HepG2 (cell line): Measurements from ENCODE around the gene WDR5B. TPM values are rescaled to one million over a fixed set of nuclear protein-coding genes. Genes with fewer than 3 reads are reported as not detected.
A peak's percentile ranks its signal among the peaks of the same experiment; 100 is the strongest.

Experiments used
- FOSL2 ChIP-seq: sonication (generic); formaldehyde crosslinking; IDR thresholded peaks from 2 replicates; pipeline ENCODE4 v1.4.0; 2020; ENCODE audit warnings: missing genetic modification reagents
- HDAC1 ChIP-seq: sonication (generic); formaldehyde crosslinking; IDR thresholded peaks from 2 replicates; pipeline ENCODE4 v1.5.1; 2020; ENCODE audit warnings: mild to moderate bottlenecking, missing genetic modification reagents
- KAT8 ChIP-seq: IDR thresholded peaks from 2 replicates; pipeline ENCODE4 v1.6.1; 2016; ENCODE audit warnings: missing genetic modification reagents, missing compliant biosample characterization
- KLF12 ChIP-seq: sonication (generic); formaldehyde crosslinking; IDR thresholded peaks from 2 replicates; pipeline ENCODE4 v1.4.0; 2020; ENCODE audit warnings: missing genetic modification reagents, borderline replicate concordance
- POLR2A ChIP-seq, 2 experiments: IDR thresholded peaks; 2 replicates each; pipeline ENCODE4 v1.6.1; 2011; ENCODE audit warnings: low read depth in 2 of 2, low read length in 2 of 2, mild to moderate bottlenecking in 1 of 2, moderate library complexity in 1 of 2; ENCODE audit not compliant: insufficient read depth in 1 of 2
- SOX13 ChIP-seq, 3 experiments: fragments of 450-650 bp in 1 of 3; sonication (generic) in 1 of 3; formaldehyde crosslinking in 1 of 3; IDR thresholded peaks in 2 of 3; conservative IDR thresholded peaks in 1 of 3; 2 replicates each; pipeline versions ENCODE4 v1.5.0 to v1.6.1; 2016 to 2020; ENCODE audit warnings: antibody characterized with exemption in 1 of 3, mild to moderate bottlenecking in 1 of 3, missing compliant biosample characterization in 1 of 3, missing genetic modification reagents in 1 of 3, moderate library complexity in 1 of 3
- SSRP1 ChIP-seq: IDR thresholded peaks from 2 replicates; pipeline ENCODE4 v1.6.1; 2016; ENCODE audit warnings: control low read depth
- THAP11 ChIP-seq: IDR thresholded peaks from 2 replicates; pipeline ENCODE4 v1.6.1; 2016; ENCODE audit warnings: missing biosample characterization, missing genetic modification reagents
- ZC3H4 ChIP-seq: sonication (generic); formaldehyde crosslinking; IDR thresholded peaks from 2 replicates; pipeline ENCODE4 v1.4.0; 2020; ENCODE audit warnings: missing genetic modification reagents, borderline replicate concordance
- ZNF20 ChIP-seq: sonication (generic); formaldehyde crosslinking; IDR thresholded peaks from 2 replicates; pipeline ENCODE4 v1.4.0; 2020; ENCODE audit warnings: mild to moderate bottlenecking, moderate library complexity, missing genetic modification reagents
- ZNF296 ChIP-seq: sonication (generic); formaldehyde crosslinking; conservative IDR thresholded peaks from 2 replicates; pipeline ENCODE4 v1.5.0; 2020; ENCODE audit warnings: mild to moderate bottlenecking, missing genetic modification reagents
- ZNF672 ChIP-seq: sonication (generic); formaldehyde crosslinking; IDR thresholded peaks from 2 replicates; pipeline ENCODE4 v1.8.1; 2022; ENCODE audit warnings: missing genetic modification reagents
- ZNF772 ChIP-seq: sonication (generic); formaldehyde crosslinking; IDR thresholded peaks from 2 replicates; pipeline ENCODE4 v1.5.0; 2020; ENCODE audit warnings: mild to moderate bottlenecking, missing genetic modification reagents
- ZNF775 ChIP-seq: sonication (generic); formaldehyde crosslinking; IDR thresholded peaks from 2 replicates; pipeline ENCODE4 v1.4.0; 2020; ENCODE audit warnings: missing genetic modification reagents, mild to moderate bottlenecking, moderate library complexity, borderline replicate concordance
- ZNF878 ChIP-seq: sonication (generic); formaldehyde crosslinking; IDR thresholded peaks from 2 replicates; pipeline ENCODE4 v1.8.1; 2023; ENCODE audit warnings: mild to moderate bottlenecking, missing genetic modification reagents, moderate library complexity
- ZSCAN20 ChIP-seq: sonication (generic); formaldehyde crosslinking; IDR thresholded peaks from 2 replicates; pipeline ENCODE4 v1.4.0; 2020; ENCODE audit warnings: missing genetic modification reagents, mild to moderate bottlenecking, borderline replicate concordance
- polyA plus RNA-seq, 8 experiments: library from polyadenylated mRNA; depleted of rRNA in 3 of 8; stranded (reverse) in 7 of 8; unstranded in 1 of 8; fragments of >200 nt; fragmentation: Illumina TruSeq in 4 of 8; extraction: Trizol in 4 of 8; gene quantifications; 2 replicates each; pipeline versions ENCODE4 v1.2.1 to v1.2.3, GENCODE V29; 2011 to 2016; ENCODE audit warnings: low read depth in 4 of 8, missing spikeins in 1 of 8, mixed read lengths in 1 of 8; ENCODE audit not compliant: insufficient read depth in 1 of 8
- total RNA-seq, 5 experiments: library from RNA; depleted of rRNA; stranded (reverse); fragments of >200 nt; fragmentation: Illumina TruSeq; extraction: Trizol; gene quantifications; 2 replicates each; pipeline ENCODE4 v1.2.3, GENCODE V29; 2016; ENCODE audit warnings: low read depth in 1 of 5
- TF ChIP-seq, protein P1 (sequence below): sonication (generic); formaldehyde crosslinking; IDR thresholded peaks from 2 replicates; pipeline ENCODE4 v1.4.0; 2020; ENCODE audit warnings: missing genetic modification reagents, borderline replicate concordance
- TF ChIP-seq, protein P2 (sequence below): sonication (generic); formaldehyde crosslinking; conservative IDR thresholded peaks from 2 replicates; pipeline ENCODE4 v1.4.0; 2020; ENCODE audit warnings: missing genetic modification reagents
- TF ChIP-seq, protein P3 (sequence below): sonication (generic); formaldehyde crosslinking; IDR thresholded peaks from 2 replicates; pipeline ENCODE4 v1.4.0; 2020; ENCODE audit warnings: missing genetic modification reagents

Gene WDR5B
- total and polyA plus RNA-seq, 2 of the 13 experiments (the other 11 are each of a cell fraction or from before 2014, with no cell fraction given): 2.5 to 3.6 TPM

DNA sequence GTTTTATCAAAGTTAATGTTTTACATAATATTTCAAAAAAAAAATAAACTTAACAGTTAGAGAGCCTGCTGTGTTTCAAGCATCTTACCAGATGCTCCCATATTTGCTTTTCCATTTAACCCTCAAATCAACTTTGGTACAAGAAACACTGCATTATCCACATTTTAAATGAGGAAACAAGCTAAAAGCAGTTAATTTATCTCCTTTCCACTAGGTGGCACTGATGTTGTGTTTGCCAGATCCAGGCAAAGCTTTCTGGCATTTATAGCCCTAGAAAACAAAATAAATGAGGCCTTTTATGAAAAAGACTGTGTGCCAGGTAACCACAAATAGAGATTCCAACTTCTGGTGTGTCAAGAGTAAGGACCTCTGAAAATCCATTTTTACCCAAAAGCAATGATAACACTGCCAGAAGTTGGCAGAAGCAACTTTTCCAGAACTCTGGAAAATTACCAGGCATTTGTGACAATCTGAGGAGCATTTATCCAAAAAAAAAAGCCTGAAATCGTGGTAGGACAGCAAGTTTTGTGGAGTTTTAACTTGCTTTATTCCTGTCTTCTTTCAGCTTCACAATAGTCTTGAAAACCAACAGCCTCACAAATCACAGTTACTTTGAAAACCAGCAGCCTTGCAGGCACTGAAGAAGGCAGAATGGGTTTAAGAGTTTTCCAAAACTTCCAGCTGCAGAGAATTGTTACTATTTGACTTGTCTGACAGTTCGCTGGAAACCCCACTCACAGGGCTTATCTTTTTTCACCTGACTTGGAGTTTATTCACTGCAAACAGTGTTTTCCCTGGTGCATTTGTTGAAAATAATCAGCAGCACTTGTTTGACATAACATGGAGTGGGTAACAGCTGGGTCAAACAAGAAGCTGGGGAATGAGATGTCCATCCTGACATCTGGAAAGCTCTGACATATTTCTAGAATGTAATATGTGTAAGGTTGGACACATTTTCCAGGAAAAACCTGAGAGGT is 22.7 kb downstream of the WDR5B start (continued):
- TF ChIP-seq, protein P1, sequence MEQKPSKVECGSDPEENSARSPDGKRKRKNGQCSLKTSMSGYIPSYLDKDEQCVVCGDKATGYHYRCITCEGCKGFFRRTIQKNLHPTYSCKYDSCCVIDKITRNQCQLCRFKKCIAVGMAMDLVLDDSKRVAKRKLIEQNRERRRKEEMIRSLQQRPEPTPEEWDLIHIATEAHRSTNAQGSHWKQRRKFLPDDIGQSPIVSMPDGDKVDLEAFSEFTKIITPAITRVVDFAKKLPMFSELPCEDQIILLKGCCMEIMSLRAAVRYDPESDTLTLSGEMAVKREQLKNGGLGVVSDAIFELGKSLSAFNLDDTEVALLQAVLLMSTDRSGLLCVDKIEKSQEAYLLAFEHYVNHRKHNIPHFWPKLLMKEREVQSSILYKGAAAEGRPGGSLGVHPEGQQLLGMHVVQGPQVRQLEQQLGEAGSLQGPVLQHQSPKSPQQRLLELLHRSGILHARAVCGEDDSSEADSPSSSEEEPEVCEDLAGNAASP (CRISPR knock-in tag): 0 out of 2 replicates have a peak, but pooled peaks have one; percentile 26
- TF ChIP-seq ZC3H4 (CRISPR knock-in tag) (no peak), ZSCAN20 (no peak), ZNF672 (CRISPR knock-in tag) (no peak), ZNF296 (CRISPR knock-in tag) (no peak), FOSL2 (CRISPR knock-in tag) (no peak), KAT8 (0 out of 2 replicates have a peak, but pooled peaks have one; percentile 27), THAP11 (CRISPR knock-in tag) (no peak), ZNF20 (CRISPR knock-in tag) (no peak), SSRP1 (CRISPR knock-in tag) (no peak), POLR2A (IDR thresholded peaks at IDR 0.05; ENCODE audit: insufficient read depth in 1 of 2, low read depth in 2 of 2, low read length in 2 of 2) (no peak), ZNF878 (CRISPR knock-in tag) (no peak), KLF12 (no peak), ZNF772 (CRISPR knock-in tag) (no peak), HDAC1 (no peak), SOX13 (IDR thresholded peaks at IDR 0.05) (no peak), SOX13 (CRISPR knock-in tag; conservative IDR thresholded peaks at IDR 0.05 in 1 of 2, IDR thresholded peaks at IDR 0.05 in 1 of 2) (0 out of 4 replicates have a peak, but pooled peaks of 1 of the 2 experiments have one; percentile 6), ZNF775 (no peak)
- TF ChIP-seq, protein P2, sequence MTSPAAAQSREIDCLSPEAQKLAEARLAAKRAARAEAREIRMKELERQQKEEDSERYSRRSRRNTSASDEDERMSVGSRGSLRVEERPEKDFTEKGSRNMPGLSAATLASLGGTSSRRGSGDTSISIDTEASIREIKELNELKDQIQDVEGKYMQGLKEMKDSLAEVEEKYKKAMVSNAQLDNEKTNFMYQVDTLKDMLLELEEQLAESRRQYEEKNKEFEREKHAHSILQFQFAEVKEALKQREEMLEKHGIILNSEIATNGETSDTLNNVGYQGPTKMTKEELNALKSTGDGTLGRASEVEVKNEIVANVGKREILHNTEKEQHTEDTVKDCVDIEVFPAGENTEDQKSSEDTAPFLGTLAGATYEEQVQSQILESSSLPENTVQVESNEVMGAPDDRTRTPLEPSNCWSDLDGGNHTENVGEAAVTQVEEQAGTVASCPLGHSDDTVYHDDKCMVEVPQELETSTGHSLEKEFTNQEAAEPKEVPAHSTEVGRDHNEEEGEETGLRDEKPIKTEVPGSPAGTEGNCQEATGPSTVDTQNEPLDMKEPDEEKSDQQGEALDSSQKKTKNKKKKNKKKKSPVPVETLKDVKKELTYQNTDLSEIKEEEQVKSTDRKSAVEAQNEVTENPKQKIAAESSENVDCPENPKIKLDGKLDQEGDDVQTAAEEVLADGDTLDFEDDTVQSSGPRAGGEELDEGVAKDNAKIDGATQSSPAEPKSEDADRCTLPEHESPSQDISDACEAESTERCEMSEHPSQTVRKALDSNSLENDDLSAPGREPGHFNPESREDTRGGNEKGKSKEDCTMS (CRISPR knock-in tag): no peak
- TF ChIP-seq, protein P3, sequence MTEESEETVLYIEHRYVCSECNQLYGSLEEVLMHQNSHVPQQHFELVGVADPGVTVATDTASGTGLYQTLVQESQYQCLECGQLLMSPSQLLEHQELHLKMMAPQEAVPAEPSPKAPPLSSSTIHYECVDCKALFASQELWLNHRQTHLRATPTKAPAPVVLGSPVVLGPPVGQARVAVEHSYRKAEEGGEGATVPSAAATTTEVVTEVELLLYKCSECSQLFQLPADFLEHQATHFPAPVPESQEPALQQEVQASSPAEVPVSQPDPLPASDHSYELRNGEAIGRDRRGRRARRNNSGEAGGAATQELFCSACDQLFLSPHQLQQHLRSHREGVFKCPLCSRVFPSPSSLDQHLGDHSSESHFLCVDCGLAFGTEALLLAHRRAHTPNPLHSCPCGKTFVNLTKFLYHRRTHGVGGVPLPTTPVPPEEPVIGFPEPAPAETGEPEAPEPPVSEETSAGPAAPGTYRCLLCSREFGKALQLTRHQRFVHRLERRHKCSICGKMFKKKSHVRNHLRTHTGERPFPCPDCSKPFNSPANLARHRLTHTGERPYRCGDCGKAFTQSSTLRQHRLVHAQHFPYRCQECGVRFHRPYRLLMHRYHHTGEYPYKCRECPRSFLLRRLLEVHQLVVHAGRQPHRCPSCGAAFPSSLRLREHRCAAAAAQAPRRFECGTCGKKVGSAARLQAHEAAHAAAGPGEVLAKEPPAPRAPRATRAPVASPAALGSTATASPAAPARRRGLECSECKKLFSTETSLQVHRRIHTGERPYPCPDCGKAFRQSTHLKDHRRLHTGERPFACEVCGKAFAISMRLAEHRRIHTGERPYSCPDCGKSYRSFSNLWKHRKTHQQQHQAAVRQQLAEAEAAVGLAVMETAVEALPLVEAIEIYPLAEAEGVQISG (CRISPR knock-in tag): no peak
